Activated CD4-positive, alpha-beta T cell treated with anti-CD3 and anti-CD28 coated beads, Interleukin-2, amount 50 U/mL, for 24 hours (primary cell): ENCODE measurements around the gene FAAH2.
A peak's percentile ranks its signal among the peaks of the same experiment; 100 is the strongest.
"Not testable (repeated sequence)": the region's sequence is repeated elsewhere in the genome, so short reads cannot be mapped to it uniquely, and the experiment has no call there.

Source experiments
- DNase-seq, 2 donors: peaks; one replicate each; pipeline ENCODE4 v3.0.0-alpha.2; 2020; ENCODE audit warnings: low read depth in 1 of 2, low spot score in 1 of 2

Gene FAAH2

GRCh38 chrX:57286507-57287251 is at the start of gene FAAH2:
FAAH2 (plus strand) TSS chrX:57286706; CDS start chrX:57286826, 120 bp downstream.
- peak in 1 of 2 donors; percentile 26 for DNase-seq

- no peak for DNase-seq
These were observed 44.5 kb upstream of the FAAH2 start for GRCh38 chrX:57241967-57242366.

GRCh38 chrX:57251965-57252364 is 34.5 kb upstream of the FAAH2 start:
- no peak for DNase-seq

- DNase-seq = no peak
These were observed 21.4 kb upstream of the FAAH2 start for GRCh38 chrX:57265126-57265525.

- no peak for DNase-seq
These were observed 20.2 kb upstream of the FAAH2 start for GRCh38 chrX:57266275-57266674.

GRCh38 chrX:57266871-57267270 is 19.6 kb upstream of the FAAH2 start:
- no peak for DNase-seq

- no peak for DNase-seq
These were observed 19.2 kb upstream of the FAAH2 start for GRCh38 chrX:57267308-57267707.

- no peak for DNase-seq
These were observed 15.5 kb upstream of the FAAH2 start for GRCh38 chrX:57270980-57271379.

GRCh38 chrX:57282568-57282967 is 3.9 kb upstream of the FAAH2 start:
- DNase-seq = no peak

- no peak for DNase-seq
These were observed 1.5 kb upstream of the FAAH2 start for GRCh38 chrX:57285001-57285400.

GRCh38 chrX:57289089-57289488 is 2.6 kb downstream of the FAAH2 start:
- DNase-seq = no peak

GRCh38 chrX:57294961-57295360 is 8.5 kb downstream of the FAAH2 start:
- DNase-seq = no peak

GRCh38 chrX:57295679-57296078 is 9.2 kb downstream of the FAAH2 start:
- DNase-seq = not testable (repeated sequence)

- DNase-seq = no peak
These were observed 27.2 kb downstream of the FAAH2 start for GRCh38 chrX:57313583-57314215.

- no peak for DNase-seq
These were observed 42.5 kb downstream of the FAAH2 start for GRCh38 chrX:57329008-57329407.

- not testable (repeated sequence) for DNase-seq
These were observed 49.3 kb downstream of the FAAH2 start for GRCh38 chrX:57335790-57336189.

- DNase-seq = no peak
These were observed 67.1 kb downstream of the FAAH2 start for GRCh38 chrX:57353472-57354132.

GRCh38 chrX:57364145-57364544 is 77.6 kb downstream of the FAAH2 start:
- DNase-seq = no peak

GRCh38 chrX:57366430-57366829 is 79.9 kb downstream of the FAAH2 start:
- no peak for DNase-seq

- no peak for DNase-seq
These were observed 81.1 kb downstream of the FAAH2 start for GRCh38 chrX:57367649-57368048.

- DNase-seq = no peak
These were observed 81.7 kb downstream of the FAAH2 start for GRCh38 chrX:57368158-57368557.

GRCh38 chrX:57379296-57379695 is 92.8 kb downstream of the FAAH2 start:
- no peak for DNase-seq
